ENCODE measurements around the gene AFG1L. TPM values are rescaled to one million over a fixed set of nuclear protein-coding genes. Genes with fewer than 3 reads are reported as not detected.
"Not testable (repeated sequence)": the region's sequence is repeated elsewhere in the genome, so short reads cannot be mapped to it uniquely, and the experiment has no call there.

The AFG1L gene
- polyA plus RNA-seq, 1 of the 3 experiments (the other 2 are of a cell fraction) = 0.71 TPM

DNA sequence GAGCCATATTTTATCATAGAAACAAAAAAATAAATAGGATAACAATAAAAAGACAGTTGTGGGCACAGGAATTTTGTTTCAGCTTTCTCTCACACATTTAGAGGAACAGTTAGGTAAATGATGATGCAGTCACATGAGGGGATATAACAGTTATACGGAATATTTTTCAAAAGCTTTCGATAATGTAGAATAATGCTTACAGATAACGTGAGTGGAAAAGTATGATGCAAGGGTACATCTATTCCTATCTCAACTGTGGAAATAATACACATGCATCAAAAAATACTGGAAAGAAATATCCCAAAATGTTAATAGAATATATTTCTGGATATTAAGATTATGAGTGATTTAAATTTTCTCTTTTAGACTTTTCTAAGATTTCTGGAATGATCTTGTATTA, 114.0 kb downstream of the AFG1L start:
- ChIA-PET CTCF (no interaction called here), POLR2A (no interaction called here)
- TF ChIP-seq FOSL2 (IDR thresholded peaks at IDR 0.05; ENCODE audit: borderline replicate concordance, low read depth) (no peak), TAF1 (IDR thresholded peaks at IDR 0.05; ENCODE audit: borderline replicate concordance, low read depth, low read length) (no peak), RCOR1 (IDR thresholded peaks at IDR 0.05; ENCODE audit: low read length) (no peak), POLR2AphosphoS5 (IDR thresholded peaks at IDR 0.05; ENCODE audit: low read depth, low read length) (no peak), MEF2A (IDR thresholded peaks at IDR 0.05; ENCODE audit: borderline replicate concordance, low read depth) (no peak), SIN3A (IDR thresholded peaks at IDR 0.05; ENCODE audit: borderline replicate concordance, low read depth, low read length) (no peak), YY1 (IDR thresholded peaks at IDR 0.05; ENCODE audit: low read depth) (no peak), CHD2 (IDR thresholded peaks at IDR 0.05; ENCODE audit: low read length, partially characterized antibody) (no peak), NRF1 (IDR thresholded peaks at IDR 0.05; ENCODE audit: low read depth, low read length) (no peak)
- TF ChIP-seq, protein P1, sequence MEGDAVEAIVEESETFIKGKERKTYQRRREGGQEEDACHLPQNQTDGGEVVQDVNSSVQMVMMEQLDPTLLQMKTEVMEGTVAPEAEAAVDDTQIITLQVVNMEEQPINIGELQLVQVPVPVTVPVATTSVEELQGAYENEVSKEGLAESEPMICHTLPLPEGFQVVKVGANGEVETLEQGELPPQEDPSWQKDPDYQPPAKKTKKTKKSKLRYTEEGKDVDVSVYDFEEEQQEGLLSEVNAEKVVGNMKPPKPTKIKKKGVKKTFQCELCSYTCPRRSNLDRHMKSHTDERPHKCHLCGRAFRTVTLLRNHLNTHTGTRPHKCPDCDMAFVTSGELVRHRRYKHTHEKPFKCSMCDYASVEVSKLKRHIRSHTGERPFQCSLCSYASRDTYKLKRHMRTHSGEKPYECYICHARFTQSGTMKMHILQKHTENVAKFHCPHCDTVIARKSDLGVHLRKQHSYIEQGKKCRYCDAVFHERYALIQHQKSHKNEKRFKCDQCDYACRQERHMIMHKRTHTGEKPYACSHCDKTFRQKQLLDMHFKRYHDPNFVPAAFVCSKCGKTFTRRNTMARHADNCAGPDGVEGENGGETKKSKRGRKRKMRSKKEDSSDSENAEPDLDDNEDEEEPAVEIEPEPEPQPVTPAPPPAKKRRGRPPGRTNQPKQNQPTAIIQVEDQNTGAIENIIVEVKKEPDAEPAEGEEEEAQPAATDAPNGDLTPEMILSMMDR (IDR thresholded peaks at IDR 0.05) = no peak
- TF ChIP-seq, protein P2, sequence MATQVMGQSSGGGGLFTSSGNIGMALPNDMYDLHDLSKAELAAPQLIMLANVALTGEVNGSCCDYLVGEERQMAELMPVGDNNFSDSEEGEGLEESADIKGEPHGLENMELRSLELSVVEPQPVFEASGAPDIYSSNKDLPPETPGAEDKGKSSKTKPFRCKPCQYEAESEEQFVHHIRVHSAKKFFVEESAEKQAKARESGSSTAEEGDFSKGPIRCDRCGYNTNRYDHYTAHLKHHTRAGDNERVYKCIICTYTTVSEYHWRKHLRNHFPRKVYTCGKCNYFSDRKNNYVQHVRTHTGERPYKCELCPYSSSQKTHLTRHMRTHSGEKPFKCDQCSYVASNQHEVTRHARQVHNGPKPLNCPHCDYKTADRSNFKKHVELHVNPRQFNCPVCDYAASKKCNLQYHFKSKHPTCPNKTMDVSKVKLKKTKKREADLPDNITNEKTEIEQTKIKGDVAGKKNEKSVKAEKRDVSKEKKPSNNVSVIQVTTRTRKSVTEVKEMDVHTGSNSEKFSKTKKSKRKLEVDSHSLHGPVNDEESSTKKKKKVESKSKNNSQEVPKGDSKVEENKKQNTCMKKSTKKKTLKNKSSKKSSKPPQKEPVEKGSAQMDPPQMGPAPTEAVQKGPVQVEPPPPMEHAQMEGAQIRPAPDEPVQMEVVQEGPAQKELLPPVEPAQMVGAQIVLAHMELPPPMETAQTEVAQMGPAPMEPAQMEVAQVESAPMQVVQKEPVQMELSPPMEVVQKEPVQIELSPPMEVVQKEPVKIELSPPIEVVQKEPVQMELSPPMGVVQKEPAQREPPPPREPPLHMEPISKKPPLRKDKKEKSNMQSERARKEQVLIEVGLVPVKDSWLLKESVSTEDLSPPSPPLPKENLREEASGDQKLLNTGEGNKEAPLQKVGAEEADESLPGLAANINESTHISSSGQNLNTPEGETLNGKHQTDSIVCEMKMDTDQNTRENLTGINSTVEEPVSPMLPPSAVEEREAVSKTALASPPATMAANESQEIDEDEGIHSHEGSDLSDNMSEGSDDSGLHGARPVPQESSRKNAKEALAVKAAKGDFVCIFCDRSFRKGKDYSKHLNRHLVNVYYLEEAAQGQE (IDR thresholded peaks at IDR 0.05; ENCODE audit: low read depth, low read length) = no peak
- TF ChIP-seq, protein P3, sequence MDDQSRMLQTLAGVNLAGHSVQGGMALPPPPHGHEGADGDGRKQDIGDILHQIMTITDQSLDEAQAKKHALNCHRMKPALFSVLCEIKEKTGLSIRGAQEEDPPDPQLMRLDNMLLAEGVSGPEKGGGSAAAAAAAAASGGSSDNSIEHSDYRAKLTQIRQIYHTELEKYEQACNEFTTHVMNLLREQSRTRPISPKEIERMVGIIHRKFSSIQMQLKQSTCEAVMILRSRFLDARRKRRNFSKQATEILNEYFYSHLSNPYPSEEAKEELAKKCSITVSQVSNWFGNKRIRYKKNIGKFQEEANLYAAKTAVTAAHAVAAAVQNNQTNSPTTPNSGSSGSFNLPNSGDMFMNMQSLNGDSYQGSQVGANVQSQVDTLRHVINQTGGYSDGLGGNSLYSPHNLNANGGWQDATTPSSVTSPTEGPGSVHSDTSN (IDR thresholded peaks at IDR 0.05) = no peak
- TF ChIP-seq, protein P4, sequence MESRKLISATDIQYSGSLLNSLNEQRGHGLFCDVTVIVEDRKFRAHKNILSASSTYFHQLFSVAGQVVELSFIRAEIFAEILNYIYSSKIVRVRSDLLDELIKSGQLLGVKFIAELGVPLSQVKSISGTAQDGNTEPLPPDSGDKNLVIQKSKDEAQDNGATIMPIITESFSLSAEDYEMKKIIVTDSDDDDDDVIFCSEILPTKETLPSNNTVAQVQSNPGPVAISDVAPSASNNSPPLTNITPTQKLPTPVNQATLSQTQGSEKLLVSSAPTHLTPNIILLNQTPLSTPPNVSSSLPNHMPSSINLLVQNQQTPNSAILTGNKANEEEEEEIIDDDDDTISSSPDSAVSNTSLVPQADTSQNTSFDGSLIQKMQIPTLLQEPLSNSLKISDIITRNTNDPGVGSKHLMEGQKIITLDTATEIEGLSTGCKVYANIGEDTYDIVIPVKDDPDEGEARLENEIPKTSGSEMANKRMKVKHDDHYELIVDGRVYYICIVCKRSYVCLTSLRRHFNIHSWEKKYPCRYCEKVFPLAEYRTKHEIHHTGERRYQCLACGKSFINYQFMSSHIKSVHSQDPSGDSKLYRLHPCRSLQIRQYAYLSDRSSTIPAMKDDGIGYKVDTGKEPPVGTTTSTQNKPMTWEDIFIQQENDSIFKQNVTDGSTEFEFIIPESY (IDR thresholded peaks at IDR 0.05; ENCODE audit: borderline replicate concordance, low read depth) = no peak
- TF ChIP-seq, protein P5, sequence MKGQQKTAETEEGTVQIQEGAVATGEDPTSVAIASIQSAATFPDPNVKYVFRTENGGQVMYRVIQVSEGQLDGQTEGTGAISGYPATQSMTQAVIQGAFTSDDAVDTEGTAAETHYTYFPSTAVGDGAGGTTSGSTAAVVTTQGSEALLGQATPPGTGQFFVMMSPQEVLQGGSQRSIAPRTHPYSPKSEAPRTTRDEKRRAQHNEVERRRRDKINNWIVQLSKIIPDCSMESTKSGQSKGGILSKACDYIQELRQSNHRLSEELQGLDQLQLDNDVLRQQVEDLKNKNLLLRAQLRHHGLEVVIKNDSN (IDR thresholded peaks at IDR 0.05; ENCODE audit: borderline replicate concordance, low read depth) = no peak
- no peaks in the 10 kb centered on the region for H4K20me1 ChIP-seq (ENCODE audit: insufficient read depth)
- no peak overlapping the region for H2AFZ ChIP-seq (ENCODE audit: low read depth)
- H3K79me2 ChIP-seq (ENCODE audit: insufficient read depth) = no peaks in the 10 kb centered on the region
- DNase-seq = no peak
- no peaks in the 10 kb centered on the region for H3K4me1 ChIP-seq (ENCODE audit: control insufficient read depth in 1 of 2, insufficient read depth in 2 of 2, low read depth in 1 of 2, low read length in 1 of 2)
- no peak overlapping the region for H3K4me3 ChIP-seq (ENCODE audit: low read depth in 2 of 2, low read length in 1 of 2)
- no peaks in the 10 kb centered on the region for H3K9me2 ChIP-seq
- no peak overlapping the region for H3K27ac ChIP-seq (ENCODE audit: low read depth in 2 of 2, low read length in 1 of 2)
- H3F3A ChIP-seq (replicated peaks; ENCODE audit: insufficient read depth) = no peaks in the 10 kb centered on the region
- no peak overlapping the region for H3K9ac ChIP-seq
- no peak overlapping the region for H3K4me2 ChIP-seq
- 78% methylated on average over 3 of the region's 3 CpGs for WGBS (ENCODE audit: low lambda C conversion rate)
- H3K27me3 ChIP-seq (ENCODE audit: insufficient read depth) = no peaks in the 10 kb centered on the region
- H3K9me3 ChIP-seq = no peaks in the 10 kb centered on the region
- H3K36me3 ChIP-seq (replicated peaks in 1 of 2; ENCODE audit: control insufficient read depth in 1 of 2, insufficient read depth in 2 of 2, low read length in 1 of 2) = no peaks in the 10 kb centered on the region

DNA sequence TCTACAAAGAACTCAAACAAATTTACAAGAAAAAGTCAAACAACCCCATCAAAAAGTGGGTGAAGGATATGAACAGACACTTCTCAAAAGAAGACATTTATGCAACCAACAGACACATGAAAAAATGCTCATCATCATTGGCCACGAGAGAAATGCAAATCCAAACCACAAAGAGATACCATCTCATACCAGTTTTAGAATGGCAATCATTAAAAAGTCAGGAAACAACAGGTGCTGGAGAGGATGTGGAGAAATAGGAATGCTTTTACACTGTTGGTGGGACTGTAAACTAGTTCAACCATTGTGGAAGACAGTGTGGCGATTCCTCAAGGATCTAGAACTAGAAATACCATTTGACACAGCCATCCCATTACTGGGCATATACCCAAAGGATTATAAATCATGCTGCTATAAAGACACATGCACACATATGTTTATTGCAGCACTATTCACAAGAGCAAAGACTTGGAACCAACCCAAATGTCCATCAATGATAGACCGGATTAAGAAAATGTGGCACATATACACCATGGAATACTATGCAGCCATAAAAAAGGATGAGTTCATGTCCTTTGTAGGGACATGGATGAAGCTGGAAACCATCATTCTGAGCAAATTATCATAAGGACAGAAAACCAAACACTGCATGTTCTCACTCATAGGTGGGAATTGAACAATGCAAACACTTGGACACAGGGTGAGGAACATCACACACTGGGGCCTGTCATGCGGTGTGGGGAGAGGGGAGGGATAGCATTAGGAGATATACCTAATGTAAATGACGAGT, 121.4 kb downstream of the AFG1L start:
- H3K9me3 ChIP-seq; H2AFZ ChIP-seq (ENCODE audit: low read depth); CTCF ChIA-PET; H3K9ac ChIP-seq; H3K27ac ChIP-seq (ENCODE audit: low read depth in 2 of 2, low read length in 1 of 2); H3K79me2 ChIP-seq (ENCODE audit: insufficient read depth); H4K20me1 ChIP-seq (ENCODE audit: insufficient read depth); DNase-seq; H3F3A ChIP-seq (replicated peaks; ENCODE audit: insufficient read depth); H3K4me1 ChIP-seq (ENCODE audit: control insufficient read depth in 1 of 2, insufficient read depth in 2 of 2, low read depth in 1 of 2, low read length in 1 of 2); H3K27me3 ChIP-seq (ENCODE audit: insufficient read depth); H3K4me2 ChIP-seq; H3K4me3 ChIP-seq (ENCODE audit: low read depth in 2 of 2, low read length in 1 of 2); H3K9me2 ChIP-seq; POLR2A ChIA-PET; H3K36me3 ChIP-seq (replicated peaks in 1 of 2; ENCODE audit: control insufficient read depth in 1 of 2, insufficient read depth in 2 of 2, low read length in 1 of 2): not testable (repeated sequence)
- WGBS (ENCODE audit: low lambda C conversion rate) = 81% methylated on average over 5 of the region's 5 CpGs

Data from SK-N-SH (cell line).